Stimulated activated CD4-positive, alpha-beta T cell treated with anti-CD3 and anti-CD28 coated beads, Interleukin-1b, Interleukin-23, amount 100 ng/mL, for 1 hour (primary cell): ENCODE measurements around the gene CRYM.

Source experiments
- DNase-seq, 2 donors: peaks; one replicate each; pipeline ENCODE4 v3.0.0-alpha.2; 2020; ENCODE audit warnings: low read depth in 2 of 2

The CRYM gene

DNA sequence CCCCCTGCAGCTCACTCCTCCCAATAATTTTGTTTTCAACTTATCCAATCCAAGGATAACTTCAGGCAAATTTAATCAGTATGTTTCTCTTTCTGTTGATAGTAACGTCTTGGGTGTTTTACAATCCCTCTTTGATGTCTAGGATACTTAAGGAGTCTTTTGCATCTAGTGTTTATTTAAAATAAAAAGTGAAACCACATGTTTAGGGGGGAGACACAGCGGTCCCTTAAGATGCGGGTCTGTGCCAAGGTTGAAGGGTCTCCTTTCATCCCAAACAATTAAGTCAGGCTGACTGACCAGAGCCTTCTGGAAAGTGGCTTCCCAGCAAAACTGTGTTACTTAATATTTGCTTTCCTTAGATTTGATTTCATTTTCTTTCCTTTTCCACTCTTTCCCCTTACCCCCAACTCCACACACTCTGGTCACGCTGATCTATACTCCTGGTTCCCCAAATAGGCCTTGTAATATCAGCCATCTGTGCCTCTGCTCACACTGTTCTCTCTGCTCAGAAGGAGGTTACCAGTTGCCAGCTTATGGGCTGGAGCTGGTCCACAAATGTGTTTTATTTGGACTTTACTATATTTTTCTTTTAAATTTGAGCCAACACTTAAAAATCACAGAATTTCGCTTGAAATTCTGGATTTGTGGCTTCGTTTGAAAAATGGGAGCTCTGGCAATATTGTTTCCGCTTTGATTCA is 33.4 kb downstream of the CRYM start:
- no peak for DNase-seq

DNA sequence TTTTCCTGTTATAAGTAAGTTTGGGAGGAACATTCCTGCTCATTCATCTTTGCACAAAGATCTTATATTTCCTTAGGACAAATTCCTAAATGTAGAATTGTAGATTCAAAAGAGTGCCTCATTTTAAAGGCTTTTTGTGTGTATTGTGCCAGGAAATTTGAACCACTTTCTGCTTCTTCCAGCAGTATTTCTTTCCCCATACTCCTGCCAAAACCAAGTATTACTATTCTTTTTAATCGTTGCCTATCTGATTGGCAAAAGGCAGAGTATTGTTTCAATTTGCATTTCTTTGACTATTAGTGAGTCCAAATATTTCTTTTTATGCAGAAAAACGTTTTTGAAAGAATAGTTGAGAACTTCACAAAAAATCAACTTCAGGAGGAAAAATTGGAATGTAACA is 35.3 kb downstream of the CRYM start:
- DNase-seq = no peak

DNA sequence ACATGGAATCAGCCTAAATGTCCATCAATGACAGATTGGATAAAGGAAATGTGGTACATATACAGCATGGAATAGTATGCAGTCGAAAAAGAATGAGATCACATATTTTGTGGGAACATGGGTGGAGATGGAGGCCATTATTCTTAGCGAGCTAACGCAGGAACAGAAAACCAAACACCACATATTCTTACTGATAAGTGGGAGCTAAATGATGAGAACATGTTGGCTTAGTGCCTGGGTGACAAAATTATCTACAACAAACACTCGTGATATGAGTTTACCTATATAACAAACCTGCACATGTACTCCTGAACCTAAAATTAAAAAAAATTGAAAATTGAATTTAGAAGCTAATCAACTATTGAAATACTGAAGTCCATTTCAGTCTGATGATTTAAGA is 38.4 kb downstream of the CRYM start:
- DNase-seq = no peak

DNA sequence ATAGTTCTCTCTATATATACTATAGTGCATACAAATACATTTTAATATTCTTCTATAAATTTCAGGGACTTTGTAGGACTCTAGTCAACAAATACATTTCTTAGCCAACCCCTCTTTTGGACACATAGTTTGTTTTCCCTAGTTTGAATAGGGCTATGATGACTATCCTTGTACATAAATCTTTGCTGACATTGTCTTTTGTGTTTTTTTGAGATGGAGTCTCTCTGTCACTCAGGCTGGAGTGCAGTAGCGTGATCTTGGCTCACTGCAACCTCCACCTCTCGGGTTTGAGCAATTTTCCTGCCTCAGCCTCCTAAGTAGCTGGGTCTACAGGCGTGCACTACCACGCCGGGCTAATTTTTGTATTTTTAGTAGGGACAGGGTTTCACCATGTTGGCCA is 41.3 kb downstream of the CRYM start:
- no peak for DNase-seq

DNA sequence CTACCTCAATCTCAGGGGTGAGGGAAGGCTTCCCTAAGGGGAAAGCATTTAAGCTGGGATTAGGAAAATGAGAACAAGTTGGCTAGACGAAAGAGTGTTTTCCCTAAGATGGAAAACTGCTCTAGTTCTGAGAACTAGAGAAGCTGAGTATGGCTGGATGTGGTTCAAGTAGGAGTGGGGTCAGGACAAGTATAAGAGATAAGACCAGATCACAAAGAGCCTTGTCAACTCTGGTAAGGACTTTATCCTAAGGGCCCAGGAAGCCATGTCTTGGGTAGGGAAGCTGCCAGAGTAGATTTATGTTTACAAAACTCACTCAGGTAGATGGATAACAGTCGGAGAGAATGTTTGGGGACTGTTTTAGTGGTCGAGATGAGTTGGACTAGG is 42.9 kb downstream of the CRYM start:
- no peak for DNase-seq

DNA sequence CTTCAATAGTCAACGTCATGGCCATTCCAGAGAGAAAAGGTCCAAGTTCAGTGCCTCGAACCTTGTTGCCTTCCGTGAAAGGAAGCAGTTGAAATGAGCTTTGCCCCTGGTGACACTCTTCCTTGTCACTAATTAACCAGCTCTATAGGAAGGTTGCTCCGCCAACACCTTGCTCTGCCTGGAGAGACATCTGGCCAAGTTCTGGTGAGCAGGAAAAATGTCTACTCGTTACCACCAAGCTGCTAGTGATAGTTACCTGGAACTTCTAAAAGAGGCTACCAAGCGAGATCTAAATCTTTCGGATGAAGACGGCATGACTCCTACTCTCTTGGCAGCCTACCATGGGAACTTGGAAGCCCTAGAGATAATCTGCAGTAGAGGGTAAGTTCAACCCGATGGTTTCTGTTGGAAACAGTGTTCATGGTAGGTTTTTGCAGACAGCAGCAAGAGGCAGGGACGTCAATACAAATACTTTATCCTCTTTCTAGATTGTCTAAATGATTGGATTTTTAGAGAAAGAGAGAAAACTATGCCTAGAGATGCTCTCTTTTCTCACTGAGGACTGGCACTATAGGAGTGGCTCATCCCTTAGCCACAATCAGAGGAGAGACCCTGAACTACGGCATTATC is 44.5 kb downstream of the CRYM start, which contains the start of gene ANKS4B:
ANKS4B (plus strand) TSS at position 179 of the 630 bp plus-strand sequence; CDS start at position 218, 39 bp downstream.
- no peak for DNase-seq

DNA sequence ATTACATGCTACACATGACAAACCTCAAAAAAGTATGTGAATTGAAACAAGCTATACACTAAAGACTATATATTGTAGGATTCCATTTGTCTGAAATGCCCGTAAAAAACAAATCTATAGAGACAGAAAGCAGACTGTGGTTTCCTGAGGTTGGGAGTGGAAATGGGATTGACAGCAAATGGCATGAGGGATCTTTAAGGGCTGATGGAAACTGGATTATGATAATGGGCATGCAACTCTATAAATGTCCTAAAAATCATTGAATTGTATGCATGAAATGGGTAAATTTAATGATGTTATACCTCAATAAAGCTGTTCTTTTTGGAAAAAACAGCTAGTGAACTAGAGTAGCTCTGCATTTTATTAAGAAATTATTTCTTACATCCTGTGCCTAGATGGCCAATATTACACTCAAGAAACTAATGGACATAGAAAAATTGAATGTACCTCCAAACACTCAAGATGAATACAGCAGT is 45.0 kb downstream of the CRYM start:
- DNase-seq = no peak

DNA sequence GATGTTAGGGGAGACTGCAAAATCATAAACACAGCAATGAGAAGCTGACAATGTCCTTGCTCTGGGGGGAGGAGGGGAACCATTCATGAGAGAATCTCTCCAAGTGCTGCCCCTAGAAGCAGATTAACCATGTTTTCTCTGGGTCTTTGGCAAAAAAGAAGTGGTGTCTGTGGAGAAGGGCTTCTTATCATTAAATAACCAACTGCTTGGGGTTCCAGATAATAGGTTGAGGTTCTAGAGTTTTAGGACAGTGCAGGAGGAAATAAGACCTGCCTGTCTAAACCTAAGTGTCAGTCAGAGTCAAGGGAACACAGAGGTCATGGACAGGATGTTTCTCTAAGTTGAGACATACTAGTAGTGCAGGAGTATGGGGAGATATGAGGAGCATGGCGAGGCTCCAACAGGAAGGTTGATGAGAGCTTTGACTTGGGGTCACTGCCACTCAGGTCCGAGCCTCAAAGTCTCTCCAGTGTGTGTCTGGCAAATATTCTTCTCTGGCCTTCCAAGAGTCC is 49.7 kb downstream of the CRYM start:
- no peak for DNase-seq

DNA sequence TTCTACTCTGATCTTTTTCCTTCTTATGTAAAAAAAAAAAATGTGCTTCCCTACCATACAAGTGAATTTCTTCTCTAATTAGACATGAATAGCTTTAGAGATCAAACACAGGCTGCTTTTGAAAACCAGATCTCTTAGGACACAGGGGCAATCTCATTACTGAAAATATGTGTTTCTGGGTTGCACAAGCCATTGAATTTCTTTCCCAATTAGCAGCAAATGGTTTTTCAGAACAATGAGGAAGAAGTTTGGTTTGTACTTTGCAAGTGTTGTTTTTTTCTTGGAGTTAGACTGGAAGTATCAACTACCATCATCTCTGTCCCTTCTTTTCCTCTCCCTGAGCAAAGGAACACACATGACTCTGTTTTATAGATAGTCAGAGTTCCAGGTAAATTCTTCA is 50.2 kb downstream of the CRYM start:
- DNase-seq = no peak

DNA sequence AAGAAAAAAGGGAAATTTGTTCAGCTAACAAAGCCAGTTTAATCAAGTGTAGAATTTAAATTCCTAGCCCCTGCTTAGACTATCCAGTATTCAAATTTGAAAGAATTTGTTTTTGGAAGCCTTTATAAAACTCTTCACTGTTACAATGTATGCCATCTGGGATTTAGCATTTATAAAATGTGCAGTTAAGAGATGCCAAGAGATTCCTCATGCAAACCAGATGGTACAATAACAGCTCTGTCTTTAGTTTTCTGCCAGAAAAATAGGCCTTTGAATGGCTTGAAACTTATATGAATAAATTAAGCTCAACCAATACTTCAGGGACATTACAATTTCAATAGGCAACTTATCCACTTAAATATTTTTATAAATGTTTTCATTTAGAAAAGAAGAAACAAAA is 51.3 kb downstream of the CRYM start:
- no peak for DNase-seq

DNA sequence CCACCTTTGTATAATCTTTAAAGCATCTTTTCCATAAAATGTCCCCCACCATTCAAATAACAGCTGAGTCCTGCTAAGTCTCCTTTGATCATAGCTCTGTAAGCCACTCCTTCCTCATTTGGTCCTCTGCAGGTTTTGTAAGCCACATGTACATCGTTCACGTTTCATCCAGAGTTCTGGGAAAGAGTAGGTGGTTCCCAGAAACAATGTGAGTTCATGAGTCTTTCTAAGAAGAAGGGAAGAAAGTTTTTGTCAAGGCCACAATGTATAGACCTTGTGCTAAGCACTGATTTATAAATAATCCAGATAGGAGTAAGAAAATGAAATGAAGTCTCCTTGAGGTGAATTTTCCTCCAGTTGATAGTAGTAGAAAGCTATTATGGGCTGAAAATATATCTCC is 53.3 kb downstream of the CRYM start:
- no peak for DNase-seq

DNA sequence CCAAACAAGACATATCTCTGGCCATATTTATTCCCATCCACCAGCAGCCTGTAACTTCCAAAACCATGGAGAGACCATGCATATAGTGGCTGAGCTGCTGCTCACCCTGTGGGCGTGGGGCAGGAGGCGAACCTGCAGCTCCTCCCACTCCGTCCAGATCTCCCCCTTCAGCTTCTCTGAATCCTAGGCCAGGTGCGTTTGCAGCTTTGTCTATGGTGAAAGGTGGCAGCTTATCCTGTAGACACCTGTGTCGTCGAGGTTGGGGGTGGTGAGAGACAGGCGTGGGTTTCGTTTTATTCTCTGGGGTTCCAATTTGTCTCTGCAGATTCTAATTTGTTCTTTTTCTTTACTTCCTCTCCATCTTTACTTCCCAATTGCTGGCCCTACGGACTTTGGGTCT is 54.3 kb downstream of the CRYM start:
- DNase-seq = no peak

DNA sequence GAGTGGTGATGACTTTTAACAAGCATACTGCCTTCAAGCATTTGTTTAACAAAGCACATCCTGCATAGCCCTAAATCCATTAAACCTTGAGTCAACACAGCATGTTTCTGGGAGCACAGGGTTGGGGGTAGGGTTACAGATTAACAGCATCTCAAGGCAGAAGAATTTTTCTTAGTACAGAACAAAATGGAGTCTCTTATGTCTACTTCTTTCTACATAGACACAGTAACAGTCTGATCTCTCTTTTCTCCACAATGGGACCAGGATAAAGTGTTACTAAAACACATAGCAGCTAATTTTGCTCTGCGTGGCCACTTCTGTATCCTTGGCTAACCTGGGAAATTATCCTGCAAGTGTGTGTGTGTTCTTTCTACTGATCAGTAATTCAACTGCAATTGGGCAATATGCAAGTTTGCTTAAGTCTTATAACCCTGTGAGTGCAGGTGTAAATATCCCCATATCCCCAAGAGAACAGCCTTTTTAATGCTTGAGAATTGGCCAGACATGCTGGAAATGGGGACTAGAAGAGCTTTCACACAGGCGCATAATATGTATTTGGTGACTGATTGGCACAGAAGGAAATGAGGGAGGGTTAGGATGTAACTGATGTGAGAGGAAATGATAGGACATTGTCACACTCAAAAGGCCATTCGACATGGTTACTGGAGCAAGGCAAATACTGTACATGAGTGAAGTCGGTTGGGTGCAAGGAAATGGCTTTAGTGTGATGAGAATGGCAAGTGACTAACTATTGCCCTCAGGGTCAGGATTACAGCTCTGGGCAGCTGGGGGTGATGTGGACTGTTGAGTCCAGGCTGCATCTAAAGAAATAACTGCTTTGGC is 55.4 kb downstream of the CRYM start:
- no peak for DNase-seq

DNA sequence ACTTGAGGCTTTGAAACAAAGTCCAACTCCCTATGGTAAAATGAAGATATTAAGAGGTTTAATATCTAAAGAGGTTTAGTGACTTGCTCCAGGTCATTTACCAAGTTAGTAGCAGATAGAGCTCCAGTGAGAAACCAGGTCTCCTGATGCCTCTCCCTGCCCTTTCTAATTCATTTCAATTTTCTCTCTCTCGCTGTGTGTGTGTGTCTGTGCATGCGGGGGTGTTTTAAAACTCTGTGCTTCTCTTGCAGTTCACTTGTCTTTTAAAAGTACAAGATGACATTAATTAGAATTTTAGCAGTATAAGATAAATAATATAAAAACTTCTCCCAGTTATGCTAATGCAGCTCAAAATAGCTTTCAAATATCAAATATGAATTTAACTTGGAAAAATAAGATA is 58.5 kb downstream of the CRYM start:
- no peak for DNase-seq

DNA sequence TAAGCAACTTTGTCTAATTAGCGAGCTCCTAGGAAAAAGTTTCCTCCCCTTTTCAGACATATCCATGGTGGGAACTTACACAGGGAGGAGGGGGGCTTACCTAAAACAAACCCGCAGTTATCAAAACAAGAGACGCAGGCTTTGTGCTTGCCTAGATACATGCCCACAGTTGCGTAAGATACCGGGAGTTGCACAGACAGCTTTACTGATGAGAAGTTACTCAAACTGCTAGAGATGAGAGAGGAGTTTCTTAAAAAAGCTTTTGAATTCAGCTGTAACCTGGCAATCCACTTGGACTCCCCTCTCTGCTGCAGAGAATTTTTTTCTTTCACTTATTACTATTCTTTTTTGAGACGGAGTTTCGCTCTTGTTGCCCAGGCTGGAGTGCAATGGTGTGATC is 59.9 kb downstream of the CRYM start:
- DNase-seq = no peak

DNA sequence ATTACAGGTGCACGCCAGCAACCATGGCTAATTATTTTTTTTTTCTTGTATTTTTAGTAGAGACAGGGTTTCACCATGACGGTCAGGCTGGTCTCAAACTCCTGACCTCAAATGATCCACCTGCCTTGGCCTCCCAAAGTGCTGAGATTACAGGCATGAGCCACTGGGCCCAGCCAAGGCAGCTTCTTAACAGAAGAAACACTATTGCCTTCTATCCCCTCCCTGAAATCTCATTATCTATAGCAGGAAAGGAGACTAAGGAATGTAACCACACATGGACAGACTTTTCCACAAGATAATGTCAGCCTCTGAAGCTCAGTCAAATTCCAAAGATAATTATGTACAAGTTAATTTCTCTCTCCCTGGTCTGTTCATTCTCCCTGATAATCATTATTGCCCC is 61.0 kb downstream of the CRYM start:
- DNase-seq = no peak

DNA sequence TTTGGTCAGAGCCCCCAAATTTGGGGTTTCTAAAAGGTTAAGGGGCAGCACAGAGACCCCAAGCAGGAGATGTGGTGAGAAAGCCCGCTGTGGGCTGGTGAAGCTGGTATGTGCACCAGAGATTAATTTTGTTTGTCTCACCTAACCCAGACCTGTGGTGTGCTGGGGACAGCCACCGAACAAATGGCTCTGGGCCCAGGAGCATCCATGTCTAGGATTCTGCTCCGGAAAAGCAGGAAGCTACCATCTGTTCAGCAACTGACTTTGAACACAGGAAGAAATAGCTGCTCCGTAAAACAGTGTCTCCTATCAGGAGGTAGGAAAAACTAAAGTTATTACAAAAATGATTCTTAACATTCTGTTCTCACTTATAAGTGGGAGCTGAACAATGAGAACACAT is 64.0 kb downstream of the CRYM start:
- no peak for DNase-seq

DNA sequence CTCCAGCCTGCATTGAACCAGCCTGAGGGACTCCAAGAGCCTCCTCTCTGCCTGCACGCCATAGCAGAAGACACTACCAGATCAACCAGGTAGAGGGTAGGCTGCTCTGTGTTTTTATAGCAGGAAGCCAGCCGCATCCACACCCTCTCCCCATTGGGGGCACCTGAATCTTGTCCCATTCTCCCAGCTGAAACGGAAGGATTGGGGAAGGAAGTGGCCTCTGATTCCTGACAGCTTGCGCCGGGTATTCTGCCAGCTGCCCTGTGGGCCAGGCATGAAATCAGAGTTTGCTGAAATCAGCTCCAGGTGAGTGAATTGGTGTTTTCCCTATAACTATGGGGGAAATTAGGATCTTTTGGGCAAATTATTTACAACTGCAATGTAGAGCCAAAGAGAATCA is 66.6 kb downstream of the CRYM start, which contains the start of gene ZP2:
ZP2 (minus strand) TSS at position 89 of the 400 bp plus-strand sequence; CDS start at position 62, 27 bp downstream.
- DNase-seq = no peak
